Measurements from ENCODE around the gene GCM1. TPM values are rescaled to one million over a fixed set of nuclear protein-coding genes. Genes with fewer than 3 reads are reported as not detected.

GCM1 gene
- total RNA-seq, 1 experiment from 2014 or later = 0.24 TPM

DNA sequence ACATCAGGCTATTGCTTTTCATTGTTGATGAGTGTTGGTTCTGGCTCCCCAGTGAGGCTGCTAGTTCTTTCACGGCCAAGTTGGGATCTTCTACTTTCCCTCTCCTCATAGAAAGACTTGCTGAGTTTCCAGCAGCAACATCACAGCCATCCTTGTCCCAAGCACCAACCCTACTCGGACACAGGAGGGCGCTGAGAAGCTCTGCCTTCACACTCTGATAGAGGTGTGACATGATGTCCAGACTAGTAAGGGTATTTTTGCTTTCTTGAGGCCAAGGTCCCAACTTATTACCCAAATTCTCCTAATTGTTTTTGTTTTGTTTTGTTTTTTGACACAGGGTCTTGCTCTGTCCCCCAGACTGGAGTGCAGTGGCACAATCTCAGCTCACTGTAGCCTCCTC, 3.0 kb upstream of the GCM1 start:
- TF ChIP-seq EZH2 (IDR thresholded peaks at IDR 0.05; ENCODE audit: borderline replicate concordance, low read depth, low read length, poor library complexity, severe bottlenecking) = no peak
- TF ChIP-seq, protein P1, sequence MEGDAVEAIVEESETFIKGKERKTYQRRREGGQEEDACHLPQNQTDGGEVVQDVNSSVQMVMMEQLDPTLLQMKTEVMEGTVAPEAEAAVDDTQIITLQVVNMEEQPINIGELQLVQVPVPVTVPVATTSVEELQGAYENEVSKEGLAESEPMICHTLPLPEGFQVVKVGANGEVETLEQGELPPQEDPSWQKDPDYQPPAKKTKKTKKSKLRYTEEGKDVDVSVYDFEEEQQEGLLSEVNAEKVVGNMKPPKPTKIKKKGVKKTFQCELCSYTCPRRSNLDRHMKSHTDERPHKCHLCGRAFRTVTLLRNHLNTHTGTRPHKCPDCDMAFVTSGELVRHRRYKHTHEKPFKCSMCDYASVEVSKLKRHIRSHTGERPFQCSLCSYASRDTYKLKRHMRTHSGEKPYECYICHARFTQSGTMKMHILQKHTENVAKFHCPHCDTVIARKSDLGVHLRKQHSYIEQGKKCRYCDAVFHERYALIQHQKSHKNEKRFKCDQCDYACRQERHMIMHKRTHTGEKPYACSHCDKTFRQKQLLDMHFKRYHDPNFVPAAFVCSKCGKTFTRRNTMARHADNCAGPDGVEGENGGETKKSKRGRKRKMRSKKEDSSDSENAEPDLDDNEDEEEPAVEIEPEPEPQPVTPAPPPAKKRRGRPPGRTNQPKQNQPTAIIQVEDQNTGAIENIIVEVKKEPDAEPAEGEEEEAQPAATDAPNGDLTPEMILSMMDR (conservative IDR thresholded peaks at IDR 0.05; ENCODE audit: low read depth, low read length) = peak; percentile 62
- DNase-seq (ENCODE audit: low spot score) = peak; percentile 40
- Histone ChIP-seq H3K4me3 (ENCODE audit: low read depth, low read length, poor library complexity, severe bottlenecking) (no peak overlapping the region), H3K36me3 (ENCODE audit: insufficient read depth, low read length, poor library complexity, severe bottlenecking) (no peaks in the 10 kb centered on the region), H3K4me1 (ENCODE audit: insufficient read depth, low read length, poor library complexity, severe bottlenecking) (no peaks in the 10 kb centered on the region), H3K27ac (ENCODE audit: low read depth, low read length, poor library complexity, severe bottlenecking) (no peak overlapping the region), H3K27me3 (replicated peaks; ENCODE audit: insufficient read depth, low read depth, low read length, poor library complexity) (no peaks in the 10 kb centered on the region), H3K9me3 (ENCODE audit: low read depth, low read length, poor library complexity, severe bottlenecking) (no peaks in the 10 kb centered on the region)
- BruUV-seq (replicated peaks) = no TSS peak
- intact Hi-C loops (cut with micrococcal nuclease; ENCODE audit: unreplicated experiment) = no loop called here
- CTCF ChIA-PET = no interaction called here
- POLR2A ChIA-PET (ENCODE audit: low non-redundant PET) = no interaction called here

DNA sequence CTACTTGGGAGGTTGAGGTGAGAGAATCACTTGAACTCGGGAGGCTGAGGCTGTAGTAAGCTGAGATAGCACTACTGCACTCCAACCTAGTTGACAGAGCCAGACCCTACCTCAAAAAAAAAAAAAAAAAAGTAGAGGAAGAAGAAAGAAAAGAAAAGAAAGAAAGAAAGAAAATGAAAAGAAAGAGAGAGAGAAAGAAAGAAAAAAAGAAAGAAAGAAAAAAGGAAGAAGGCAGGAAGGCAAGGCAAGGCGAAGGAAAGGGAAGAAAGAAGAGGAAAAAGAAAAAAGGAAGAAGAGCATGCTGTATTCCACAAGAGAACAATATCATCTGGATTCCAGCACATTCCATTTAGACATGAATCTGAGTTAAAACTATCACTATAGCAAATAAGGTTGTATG, 3.8 kb downstream of the GCM1 start:
- intact Hi-C loops (cut with micrococcal nuclease; ENCODE audit: unreplicated experiment) = no loop called here
- Histone ChIP-seq H3K27ac (ENCODE audit: low read depth, low read length, poor library complexity, severe bottlenecking) (no peak overlapping the region), H3K36me3 (ENCODE audit: insufficient read depth, low read length, poor library complexity, severe bottlenecking) (no peaks in the 10 kb centered on the region), H3K4me3 (ENCODE audit: low read depth, low read length, poor library complexity, severe bottlenecking) (no peak overlapping the region), H3K27me3 (replicated peaks; ENCODE audit: insufficient read depth, low read depth, low read length, poor library complexity) (no peaks in the 10 kb centered on the region), H3K4me1 (ENCODE audit: insufficient read depth, low read length, poor library complexity, severe bottlenecking) (no peaks in the 10 kb centered on the region), H3K9me3 (ENCODE audit: low read depth, low read length, poor library complexity, severe bottlenecking) (no peaks in the 10 kb centered on the region)
- no peak for TF ChIP-seq EZH2 (IDR thresholded peaks at IDR 0.05; ENCODE audit: borderline replicate concordance, low read depth, low read length, poor library complexity, severe bottlenecking)
- TF ChIP-seq, protein P1 (conservative IDR thresholded peaks at IDR 0.05; ENCODE audit: low read depth, low read length) = no peak
- ChIA-PET POLR2A (ENCODE audit: low non-redundant PET) (no interaction called here), CTCF (no interaction called here)
- DNase-seq (ENCODE audit: low spot score) = no peak
- no TSS peak for BruUV-seq (replicated peaks)

DNA sequence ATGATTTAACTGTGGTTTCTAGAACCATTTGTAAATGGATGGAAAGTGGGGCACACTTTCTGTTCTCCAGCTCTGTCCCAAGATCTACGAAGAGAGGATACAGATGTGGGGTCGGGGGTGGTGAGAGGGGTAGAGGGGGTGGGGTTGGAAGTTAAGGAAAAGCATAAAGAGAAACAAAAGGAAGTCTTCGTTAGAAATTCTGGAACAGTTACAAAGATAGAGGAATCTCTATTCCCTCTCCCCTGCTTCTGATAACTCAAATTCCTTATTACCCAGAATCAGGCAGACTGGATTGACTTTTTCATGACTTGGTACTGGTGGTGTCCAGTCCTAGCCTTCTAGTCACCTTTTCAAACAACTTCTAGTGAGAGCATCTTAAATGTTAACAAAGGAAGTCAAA, 4.9 kb downstream of the GCM1 start:
- TF ChIP-seq EZH2 (IDR thresholded peaks at IDR 0.05; ENCODE audit: borderline replicate concordance, low read depth, low read length, poor library complexity, severe bottlenecking) = no peak
- TF ChIP-seq, protein P1 (conservative IDR thresholded peaks at IDR 0.05; ENCODE audit: low read depth, low read length) = no peak
- Histone ChIP-seq H3K27ac (ENCODE audit: low read depth, low read length, poor library complexity, severe bottlenecking) (no peak overlapping the region), H3K4me1 (ENCODE audit: insufficient read depth, low read length, poor library complexity, severe bottlenecking) (no peaks in the 10 kb centered on the region), H3K36me3 (ENCODE audit: insufficient read depth, low read length, poor library complexity, severe bottlenecking) (no peaks in the 10 kb centered on the region), H3K4me3 (ENCODE audit: low read depth, low read length, poor library complexity, severe bottlenecking) (no peak overlapping the region), H3K9me3 (ENCODE audit: low read depth, low read length, poor library complexity, severe bottlenecking) (no peaks in the 10 kb centered on the region), H3K27me3 (replicated peaks; ENCODE audit: insufficient read depth, low read depth, low read length, poor library complexity) (no peaks in the 10 kb centered on the region)
- intact Hi-C loops (cut with micrococcal nuclease; ENCODE audit: unreplicated experiment) = no loop called here
- POLR2A ChIA-PET (ENCODE audit: low non-redundant PET) = no interaction called here
- DNase-seq (ENCODE audit: low spot score) = no peak
- BruUV-seq (replicated peaks) = no TSS peak
- CTCF ChIA-PET = no interaction called here
